Measurements from ENCODE around the gene NTN1. TPM values are rescaled to one million over a fixed set of nuclear protein-coding genes. Genes with fewer than 3 reads are reported as not detected.
"Not testable (repeated sequence)": the region's sequence is repeated elsewhere in the genome, so short reads cannot be mapped to it uniquely, and the experiment has no call there.

NTN1 gene
- total RNA-seq, 2 experiments from 2014 or later, result 0.31 to 0.47 TPM

DNA sequence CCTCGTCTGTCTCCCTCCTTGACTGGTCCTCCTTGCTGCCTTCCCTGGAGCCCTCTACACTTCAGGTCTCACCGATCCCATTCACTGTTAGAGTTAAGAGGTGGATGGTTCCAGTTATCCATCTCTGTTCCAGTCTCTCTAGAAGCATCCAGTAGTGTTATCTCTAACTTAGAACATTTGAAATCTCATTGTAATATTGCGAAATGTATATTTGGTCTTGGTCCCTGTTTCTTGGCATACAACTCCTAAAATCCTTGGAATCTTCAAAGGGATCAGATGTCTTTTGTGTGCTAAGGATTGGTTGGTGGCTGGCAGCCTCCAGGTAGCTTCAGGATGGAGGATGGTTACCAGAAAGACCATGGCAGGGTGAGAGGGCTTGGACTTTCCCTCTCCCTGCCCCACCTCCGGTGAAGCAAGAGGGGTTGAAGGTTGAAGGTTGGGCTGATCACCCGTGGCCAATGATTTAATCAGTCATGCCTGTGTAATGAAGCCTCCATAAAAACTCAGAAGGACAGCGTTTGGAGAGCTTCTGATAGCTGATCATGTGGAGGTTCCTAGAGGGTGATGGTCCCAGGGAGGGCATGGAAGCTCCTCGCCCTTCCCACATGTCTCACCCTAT lies 59.1 kb downstream of the NTN1 start:
- Mint-ChIP-seq H3K4me1 (ENCODE audit: low read depth) (peaks cover 4% of the 10 kb centered on the region), H3K9me3 (peaks cover 2% of the 10 kb centered on the region), H3K27ac (no peak overlapping the region), H3K4me3 (no peak overlapping the region), H3K27me3 (ENCODE audit: low read depth) (no peaks in the 10 kb centered on the region), H3K36me3 (ENCODE audit: low read depth) (no peaks in the 10 kb centered on the region)
- CTCF ChIA-PET, result interaction anchor here (0.6 kb wide), 1 partner anchor 62 kb away, joined by 3 read pairs; no protein-coding TSS in a partner anchor
- no peak for DNase-seq
- intact Hi-C loops (cut with micrococcal nuclease), result no loop called here

DNA sequence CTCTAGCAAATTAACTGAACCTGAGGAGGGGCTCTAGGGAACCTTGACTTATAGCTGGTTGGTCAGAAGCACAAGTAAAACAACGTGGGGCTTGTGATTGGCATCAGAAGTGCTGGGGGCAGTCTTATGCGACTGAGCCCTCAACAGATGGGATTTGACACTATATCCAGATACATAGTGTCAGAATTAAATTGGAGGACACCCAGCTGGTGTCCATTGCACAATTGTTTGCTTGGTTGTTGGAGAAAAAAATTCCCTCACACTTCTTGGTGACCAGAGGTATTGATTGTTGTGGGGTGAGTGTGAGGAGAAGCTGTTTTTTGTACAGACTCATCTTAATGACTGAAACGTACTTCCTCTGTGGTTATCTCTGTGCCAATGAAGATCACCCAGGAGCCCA lies 59.7 kb downstream of the NTN1 start:
- no peak for DNase-seq
- Mint-ChIP-seq H3K36me3 (ENCODE audit: low read depth) (no peaks in the 10 kb centered on the region), H3K27ac (no peak overlapping the region), H3K4me3 (no peak overlapping the region), H3K4me1 (ENCODE audit: low read depth) (peaks cover 4% of the 10 kb centered on the region), H3K27me3 (ENCODE audit: low read depth) (no peaks in the 10 kb centered on the region), H3K9me3 (peaks cover 2% of the 10 kb centered on the region)
- intact Hi-C loops (cut with micrococcal nuclease), result no loop called here
- CTCF ChIA-PET, result interaction anchor here (0.6 kb wide), 1 partner anchor 63 kb away, joined by 3 read pairs; no protein-coding TSS in a partner anchor

DNA sequence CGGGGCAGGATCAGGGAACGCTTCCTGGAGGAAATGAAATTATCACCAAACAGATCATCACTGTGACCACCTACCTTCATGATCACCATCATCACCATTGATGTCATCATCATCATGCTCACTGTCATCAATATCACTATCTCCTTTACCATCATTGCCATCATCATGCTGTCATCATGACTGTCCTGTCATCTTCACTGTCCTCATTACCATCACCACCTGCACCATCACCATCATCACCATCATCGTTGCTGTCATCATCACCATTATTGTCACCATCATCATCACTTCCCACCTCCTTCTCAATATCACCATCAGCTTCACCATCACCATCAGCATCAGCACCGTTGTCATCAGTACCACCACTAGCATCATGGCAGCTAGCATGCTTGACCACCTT lies 65.3 kb downstream of the NTN1 start:
- H3K9me3 Mint-ChIP-seq, result no peaks in the 10 kb centered on the region
- H3K36me3 Mint-ChIP-seq (ENCODE audit: low read depth), result no peaks in the 10 kb centered on the region
- H3K4me3 Mint-ChIP-seq, result no peak overlapping the region
- no peaks in the 10 kb centered on the region for H3K4me1 Mint-ChIP-seq (ENCODE audit: low read depth)
- intact Hi-C loops (cut with micrococcal nuclease), result no loop called here
- CTCF ChIA-PET, result no interaction called here
- H3K27ac Mint-ChIP-seq, result no peak overlapping the region
- H3K27me3 Mint-ChIP-seq (ENCODE audit: low read depth), result no peaks in the 10 kb centered on the region
- no peak for DNase-seq

DNA sequence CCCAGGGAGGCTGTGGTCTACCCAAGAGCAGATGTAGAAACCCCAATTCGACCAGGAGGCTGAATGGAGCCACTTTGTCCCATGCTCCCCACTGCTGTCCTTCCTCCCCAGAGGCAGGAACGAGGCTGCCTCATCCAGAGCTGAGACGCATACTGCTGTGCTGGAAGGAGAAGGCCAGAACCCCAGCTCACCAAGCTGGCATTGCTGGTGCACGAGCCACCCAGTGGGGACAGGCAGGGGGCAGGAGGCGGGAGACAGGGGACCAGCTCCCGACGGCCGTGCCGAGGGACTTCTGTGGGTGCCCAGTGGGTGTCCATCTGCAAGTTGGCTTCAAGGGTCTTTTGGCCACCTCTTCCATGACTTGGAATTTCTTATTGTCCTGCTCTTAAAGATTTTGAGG lies 66.6 kb downstream of the NTN1 start:
- no peaks in the 10 kb centered on the region for H3K9me3 Mint-ChIP-seq
- H3K4me3 Mint-ChIP-seq, result no peak overlapping the region
- H3K27me3 Mint-ChIP-seq (ENCODE audit: low read depth), result no peaks in the 10 kb centered on the region
- no peaks in the 10 kb centered on the region for H3K4me1 Mint-ChIP-seq (ENCODE audit: low read depth)
- intact Hi-C loops (cut with micrococcal nuclease), result no loop called here
- no peak for DNase-seq
- CTCF ChIA-PET, result no interaction called here
- no peak overlapping the region for H3K27ac Mint-ChIP-seq
- H3K36me3 Mint-ChIP-seq (ENCODE audit: low read depth), result no peaks in the 10 kb centered on the region

DNA sequence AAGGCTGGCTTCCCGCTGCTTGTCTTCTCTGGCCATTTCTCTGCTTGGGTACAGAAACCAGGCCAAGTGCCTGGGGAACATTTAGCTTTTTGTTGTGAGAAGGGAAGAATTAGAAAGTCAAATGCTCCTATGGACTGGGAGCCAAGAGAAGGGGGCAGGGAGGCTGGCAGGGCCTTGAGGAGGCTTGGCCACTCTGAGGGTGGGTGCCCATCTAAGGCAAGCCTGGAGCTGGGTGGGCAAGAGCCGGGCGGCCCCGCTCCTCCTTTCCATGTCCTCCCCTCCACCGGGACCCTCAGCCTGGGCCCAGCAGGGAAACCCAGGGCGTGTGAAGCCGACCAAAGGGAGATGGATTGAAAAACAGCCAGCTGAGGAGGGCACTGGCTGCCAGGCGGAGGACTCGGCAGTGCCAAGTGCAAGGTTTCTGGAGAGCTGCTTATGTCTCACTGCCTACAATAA lies 69.4 kb downstream of the NTN1 start:
- Mint-ChIP-seq H3K9me3 (no peaks in the 10 kb centered on the region), H3K27ac (no peak overlapping the region), H3K4me1 (ENCODE audit: low read depth) (no peaks in the 10 kb centered on the region), H3K27me3 (ENCODE audit: low read depth) (no peaks in the 10 kb centered on the region), H3K4me3 (no peak overlapping the region), H3K36me3 (ENCODE audit: low read depth) (no peaks in the 10 kb centered on the region)
- no peak for DNase-seq
- CTCF ChIA-PET, result no interaction called here
- intact Hi-C loops (cut with micrococcal nuclease), result no loop called here

DNA sequence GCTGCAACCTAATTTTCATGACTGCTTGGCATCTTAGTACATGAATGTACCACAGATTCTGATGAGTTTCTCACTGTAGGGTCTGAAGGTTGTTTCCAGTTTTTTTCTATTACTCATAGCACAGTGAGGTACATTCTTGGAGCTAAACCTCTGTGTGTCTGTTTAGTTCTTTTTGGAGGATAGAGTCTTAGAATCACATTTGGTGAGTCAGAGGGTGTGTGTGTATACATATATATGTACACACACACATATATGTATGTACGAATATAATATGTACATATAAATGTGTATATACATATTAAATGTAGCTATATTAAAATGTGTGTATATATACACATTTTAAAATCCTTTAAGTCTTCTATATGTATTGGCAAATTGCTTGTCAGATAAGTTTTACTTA lies 72.9 kb downstream of the NTN1 start:
- Mint-ChIP-seq H3K4me1 (ENCODE audit: low read depth) (no peaks in the 10 kb centered on the region), H3K36me3 (ENCODE audit: low read depth) (no peaks in the 10 kb centered on the region), H3K27ac (no peak overlapping the region), H3K4me3 (no peak overlapping the region), H3K9me3 (no peaks in the 10 kb centered on the region), H3K27me3 (ENCODE audit: low read depth) (no peaks in the 10 kb centered on the region)
- intact Hi-C loops (cut with micrococcal nuclease), result no loop called here
- CTCF ChIA-PET, result interaction anchor here (0.6 kb wide), 1 partner anchor 263 kb away, joined by 3 read pairs; no protein-coding TSS in a partner anchor
- no peak for DNase-seq

DNA sequence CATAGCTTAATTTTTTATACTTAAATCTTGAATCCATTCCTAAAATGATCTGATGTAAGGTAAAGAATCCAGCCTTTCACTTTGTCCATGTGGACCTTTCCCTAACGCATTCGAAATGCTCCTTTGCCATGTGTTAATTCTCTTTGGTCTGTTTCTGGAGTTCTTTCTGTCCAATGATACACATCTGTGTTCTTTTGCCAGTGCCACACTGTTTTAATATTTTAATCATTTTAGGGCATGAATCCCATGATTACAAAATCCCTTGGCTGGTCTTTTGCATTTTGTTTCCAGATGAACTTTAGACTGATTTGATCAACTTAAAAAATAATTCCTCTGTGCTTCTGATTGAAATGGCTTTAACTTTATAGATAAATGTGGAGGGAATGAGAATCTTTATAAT lies 74.1 kb downstream of the NTN1 start:
- Mint-ChIP-seq H3K27me3 (ENCODE audit: low read depth) (no peaks in the 10 kb centered on the region), H3K36me3 (ENCODE audit: low read depth) (no peaks in the 10 kb centered on the region), H3K4me3 (no peak overlapping the region), H3K4me1 (ENCODE audit: low read depth) (no peaks in the 10 kb centered on the region), H3K27ac (no peak overlapping the region), H3K9me3 (no peaks in the 10 kb centered on the region)
- intact Hi-C loops (cut with micrococcal nuclease), result no loop called here
- CTCF ChIA-PET, result no interaction called here
- no peak for DNase-seq

DNA sequence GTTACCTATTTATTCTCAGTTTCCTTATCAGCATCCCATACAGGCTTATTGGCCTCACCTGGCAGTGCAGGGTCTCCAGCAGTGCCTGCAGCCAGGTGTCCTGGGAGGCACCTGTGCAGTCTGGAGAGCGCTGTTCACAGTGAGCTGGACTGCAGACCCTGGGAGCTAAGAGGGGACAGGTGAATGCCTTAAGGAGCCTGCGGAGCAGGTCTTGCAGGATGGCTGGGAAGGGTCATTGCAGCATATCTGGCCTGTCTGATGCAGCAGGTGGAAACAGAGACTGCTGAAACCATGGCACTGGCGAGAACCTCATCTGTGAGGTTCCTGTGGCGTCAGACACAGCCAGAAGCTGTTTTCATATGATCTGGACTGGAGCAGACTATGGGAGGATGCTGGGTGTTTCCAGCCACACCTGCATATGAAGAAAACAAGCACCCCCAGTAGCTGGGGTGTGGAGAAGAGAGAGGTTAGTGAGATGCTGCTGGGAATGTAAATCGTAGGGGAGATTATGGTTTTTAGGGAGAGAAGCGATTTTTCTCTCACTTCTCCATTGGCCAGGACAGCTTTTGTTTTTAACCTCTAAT lies 77.0 kb downstream of the NTN1 start:
- intact Hi-C loops (cut with micrococcal nuclease), result no loop called here
- DNase-seq, result no peak

DNA sequence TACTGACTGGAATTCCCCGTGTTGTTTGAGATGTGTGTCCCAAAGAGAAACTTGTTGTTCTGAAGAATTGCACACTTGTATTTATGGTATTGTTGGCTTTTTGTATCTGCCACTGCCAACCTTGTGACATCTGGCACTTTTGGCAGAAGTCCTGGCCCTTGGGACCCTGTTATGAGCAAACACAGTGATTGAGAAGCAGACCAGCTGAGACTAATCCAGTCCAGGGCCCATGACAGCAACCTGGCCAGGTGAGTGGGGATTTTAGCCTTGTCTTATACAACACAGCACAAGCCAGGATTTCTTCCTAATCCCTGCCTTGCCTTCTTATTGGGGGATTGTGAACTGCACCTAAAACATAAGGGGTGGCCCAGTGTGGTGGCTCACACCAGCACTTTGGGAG lies 80.0 kb downstream of the NTN1 start:
- Mint-ChIP-seq H3K27ac (no peak overlapping the region), H3K4me3 (no peak overlapping the region), H3K27me3 (ENCODE audit: low read depth) (peaks cover 6% of the 10 kb centered on the region), H3K36me3 (ENCODE audit: low read depth) (no peaks in the 10 kb centered on the region), H3K4me1 (ENCODE audit: low read depth) (no peaks in the 10 kb centered on the region), H3K9me3 (peaks cover 13% of the 10 kb centered on the region)
- no peak for DNase-seq
- CTCF ChIA-PET, result no interaction called here
- intact Hi-C loops (cut with micrococcal nuclease), result no loop called here

More for the DNA sequence above, 77.0 kb downstream of the NTN1 start:
- H3K4me3 Mint-ChIP-seq, result no peak overlapping the region
- H3K9me3 Mint-ChIP-seq, result peaks cover 13% of the 10 kb centered on the region
- no peak overlapping the region for H3K27ac Mint-ChIP-seq
- CTCF ChIA-PET, result no interaction called here
- no peaks in the 10 kb centered on the region for H3K4me1 Mint-ChIP-seq (ENCODE audit: low read depth)
- no peaks in the 10 kb centered on the region for H3K36me3 Mint-ChIP-seq (ENCODE audit: low read depth)
- H3K27me3 Mint-ChIP-seq (ENCODE audit: low read depth), result peaks cover 6% of the 10 kb centered on the region

DNA sequence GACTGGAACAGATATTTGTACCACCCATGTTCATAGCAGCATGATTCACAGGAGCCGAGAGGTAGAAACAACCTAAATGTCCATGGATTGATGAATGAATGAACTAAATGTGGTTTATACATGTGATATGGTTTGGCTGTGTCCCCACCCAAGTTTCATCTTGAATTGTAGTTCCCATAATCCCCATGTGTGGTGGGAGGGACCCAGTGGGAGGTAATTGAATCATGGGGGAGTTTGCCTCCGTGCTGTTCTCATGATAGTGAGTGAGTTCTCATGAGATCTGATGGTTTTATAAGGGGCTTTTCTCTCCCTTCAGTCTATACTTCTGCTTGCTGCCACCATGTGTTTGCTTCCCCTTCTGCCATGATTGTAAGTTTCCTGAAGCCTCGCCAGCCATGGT lies 81.9 kb downstream of the NTN1 start:
- H3K4me3 Mint-ChIP-seq; CTCF ChIA-PET; H3K27ac Mint-ChIP-seq; DNase-seq; H3K4me1 Mint-ChIP-seq (ENCODE audit: low read depth); intact Hi-C loops (cut with micrococcal nuclease); H3K36me3 Mint-ChIP-seq (ENCODE audit: low read depth); H3K27me3 Mint-ChIP-seq (ENCODE audit: low read depth): not testable (repeated sequence)
- H3K9me3 Mint-ChIP-seq, result peaks cover 13% of the 10 kb centered on the region

DNA sequence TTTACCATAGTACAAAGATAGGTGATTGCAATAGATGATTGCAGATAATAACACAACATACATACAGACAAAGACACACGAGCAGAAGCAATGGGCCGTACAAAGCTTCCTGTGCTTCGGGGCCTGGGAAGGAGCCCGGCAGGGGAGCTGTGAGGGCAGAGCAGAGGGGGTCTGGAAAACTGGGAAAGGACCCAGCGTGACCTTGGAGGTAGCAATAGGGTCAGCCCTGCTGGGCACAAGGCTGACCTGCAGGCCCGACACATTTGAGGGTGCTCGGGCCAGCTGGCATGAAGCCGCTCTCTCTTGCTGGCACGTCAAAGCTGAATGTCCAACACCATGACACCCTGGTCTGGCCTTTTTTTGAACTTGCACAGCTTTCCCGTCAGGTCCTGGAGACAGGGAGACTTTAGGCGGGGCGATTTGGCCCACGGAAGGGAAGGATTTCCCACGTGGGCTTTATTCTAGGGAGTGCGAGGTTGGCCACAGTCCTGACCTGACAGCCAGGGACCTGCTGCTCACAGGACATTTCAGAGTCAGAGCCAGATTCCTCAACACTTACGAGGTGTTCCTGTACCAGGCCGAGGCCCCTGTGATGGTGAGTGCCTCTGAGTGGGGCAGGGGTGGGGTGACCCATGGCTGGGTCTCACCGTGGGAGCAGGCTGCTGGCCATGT lies 83.2 kb downstream of the NTN1 start:
- Mint-ChIP-seq H3K27ac (no peak overlapping the region), H3K9me3 (peaks cover 13% of the 10 kb centered on the region), H3K27me3 (ENCODE audit: low read depth) (peaks cover 6% of the 10 kb centered on the region), H3K4me1 (ENCODE audit: low read depth) (no peaks in the 10 kb centered on the region), H3K36me3 (ENCODE audit: low read depth) (no peaks in the 10 kb centered on the region), H3K4me3 (no peak overlapping the region)
- CTCF ChIA-PET, result no interaction called here
- DNase-seq, result no peak
- intact Hi-C loops (cut with micrococcal nuclease), result no loop called here

DNA sequence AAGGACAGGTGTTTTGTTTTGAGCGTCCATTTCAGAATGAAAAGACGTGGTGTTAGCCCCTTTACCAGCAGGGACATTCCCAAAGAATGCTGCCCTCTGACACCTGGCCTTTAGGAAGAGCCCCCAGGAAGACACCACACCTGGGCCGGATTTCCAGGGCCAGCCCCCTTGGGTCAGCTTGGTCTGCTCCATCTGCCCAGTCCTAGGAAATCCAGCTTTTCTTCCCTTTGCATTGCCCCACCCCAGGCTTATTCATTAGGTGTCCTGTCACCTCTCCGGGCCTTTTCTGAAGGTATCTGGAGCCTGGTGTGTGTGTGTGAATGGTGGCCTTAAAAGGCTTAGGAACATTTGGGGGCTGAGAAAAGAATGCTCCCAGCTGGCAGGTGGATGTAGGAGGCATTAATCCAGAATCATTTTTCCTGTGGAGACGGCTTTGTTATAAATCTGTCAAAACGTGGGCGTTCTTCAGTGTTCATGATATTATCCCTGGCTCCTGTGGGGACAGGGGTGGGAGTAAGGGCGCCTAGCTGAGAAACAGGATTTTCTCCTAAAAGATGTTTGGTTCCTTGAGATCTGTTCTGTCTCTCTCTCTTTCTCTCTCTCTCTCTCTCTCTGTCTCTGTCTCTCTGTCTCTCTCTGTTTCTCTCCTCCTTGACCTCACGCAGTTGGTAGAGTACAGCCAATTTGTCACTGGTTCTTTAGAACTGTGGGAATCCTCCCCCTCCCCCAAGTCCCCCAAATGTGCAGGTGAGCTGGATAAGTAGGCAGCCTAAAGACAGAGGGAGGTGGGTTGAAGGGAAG lies 84.0 kb downstream of the NTN1 start:
- CTCF ChIA-PET, result no interaction called here
- intact Hi-C loops (cut with micrococcal nuclease), result no loop called here
- Mint-ChIP-seq H3K27ac (no peak overlapping the region), H3K4me3 (no peak overlapping the region), H3K36me3 (ENCODE audit: low read depth) (no peaks in the 10 kb centered on the region), H3K9me3 (peaks cover 13% of the 10 kb centered on the region), H3K27me3 (ENCODE audit: low read depth) (peaks cover 6% of the 10 kb centered on the region), H3K4me1 (ENCODE audit: low read depth) (no peaks in the 10 kb centered on the region)
- no peak for DNase-seq

Data from activated naive CD4-positive, alpha-beta T cell treated with anti-CD3 and anti-CD28 coated beads for 36 hours (primary cell).